ENCODE results near the gene GOLGA8K. TPM values are rescaled to one million over a fixed set of nuclear protein-coding genes. Genes with fewer than 3 reads are reported as not detected.
"Not testable (repeated sequence)": the region's sequence is repeated elsewhere in the genome, so short reads cannot be mapped to it uniquely, and the experiment has no call there.

GOLGA8K gene
- polyA plus RNA-seq, 3 donors: 3.2 TPM; not detected in 2

DNA sequence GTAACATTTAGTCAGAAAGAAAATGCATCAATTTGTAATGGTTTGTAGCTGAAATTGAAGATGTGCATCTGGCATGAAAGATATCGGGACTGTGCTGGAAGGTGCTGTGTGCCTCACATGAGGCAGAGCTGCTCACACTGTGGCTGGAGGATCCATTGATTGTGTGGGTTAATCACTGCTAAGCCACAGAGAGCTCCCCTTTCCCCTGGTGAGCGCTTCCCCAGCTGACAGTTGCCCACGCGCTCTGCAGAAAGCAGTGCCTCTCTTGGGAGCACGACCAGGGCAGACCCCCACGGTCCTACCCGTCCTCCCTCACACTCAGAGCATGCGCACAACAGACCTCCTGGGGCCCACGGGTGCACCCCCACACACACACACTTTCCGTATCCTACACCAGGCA, 37.1 kb downstream of the GOLGA8K start:
- H3K4me1 Mint-ChIP-seq; H3K27ac Mint-ChIP-seq; H3K79me2 ChIP-seq (ENCODE audit: insufficient read depth, low read length); H3K36me3 ChIP-seq (replicated peaks in 1 of 2; ENCODE audit: control insufficient read depth in 1 of 2, insufficient read depth in 2 of 2, low read length in 2 of 2); H3K4me1 ChIP-seq (ENCODE audit: control insufficient read depth in 1 of 2, insufficient read depth in 2 of 2, low read length in 2 of 2); H3K4me3 Mint-ChIP-seq; H4K20me1 ChIP-seq (ENCODE audit: insufficient read depth, low read length); H3K27me3 ChIP-seq (ENCODE audit: control insufficient read depth in 2 of 2, insufficient read depth in 2 of 2, low read length in 2 of 2); H3K9me3 Mint-ChIP-seq; intact Hi-C loops (cut with micrococcal nuclease); H3K9ac ChIP-seq (ENCODE audit: insufficient read depth, low read length, poor library complexity, severe bottlenecking); DNase-seq; H3K9me3 ChIP-seq (replicated peaks in 1 of 2; ENCODE audit: control insufficient read depth in 1 of 2, insufficient read depth in 1 of 2, low read length in 2 of 2); H3K27me3 Mint-ChIP-seq (ENCODE audit: low read depth in 3 of 3); H3K27ac ChIP-seq (ENCODE audit: low read depth in 1 of 2, low read length in 2 of 2); H3K36me3 Mint-ChIP-seq; H2AFZ ChIP-seq (ENCODE audit: insufficient read depth, low read depth, low read length, poor library complexity, severe bottlenecking); H3K4me3 ChIP-seq (replicated peaks in 1 of 3; ENCODE audit: low read depth in 2 of 3, low read length in 3 of 3); H3K4me2 ChIP-seq (replicated peaks; ENCODE audit: extremely low read depth, low read length, poor library complexity, severe bottlenecking): not testable (repeated sequence)
- no CpG with 5 or more reads among the region's 10 CpGs for WGBS (ENCODE audit: insufficient coverage)

DNA sequence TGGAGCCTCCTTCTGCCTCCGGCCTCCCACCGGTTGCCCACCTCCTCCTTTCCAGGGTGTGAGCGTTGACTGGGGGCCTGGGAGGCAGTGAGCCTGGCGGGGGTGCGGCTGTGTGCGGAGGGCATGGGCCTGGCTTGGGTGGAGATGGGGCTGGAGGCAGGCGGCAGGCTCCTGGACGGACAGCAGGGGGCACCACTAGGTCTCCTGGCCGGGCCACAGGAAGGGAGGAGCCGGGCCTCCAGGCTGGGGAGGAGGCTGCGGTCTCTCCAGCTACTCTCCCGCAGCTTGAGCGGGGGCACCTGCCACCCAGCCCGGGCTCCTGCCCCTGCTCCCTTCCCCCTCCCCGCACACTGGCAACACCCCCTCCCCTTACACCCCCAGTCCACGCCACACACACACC, 38.1 kb downstream of the GOLGA8K start:
- WGBS (ENCODE audit: insufficient coverage): no CpG with 5 or more reads among the region's 16 CpGs
- H3K4me3 ChIP-seq (replicated peaks in 1 of 3; ENCODE audit: low read depth in 2 of 3, low read length in 3 of 3); H3K27ac ChIP-seq (ENCODE audit: low read depth in 1 of 2, low read length in 2 of 2); H3K79me2 ChIP-seq (ENCODE audit: insufficient read depth, low read length); H3K4me1 ChIP-seq (ENCODE audit: control insufficient read depth in 1 of 2, insufficient read depth in 2 of 2, low read length in 2 of 2); H4K20me1 ChIP-seq (ENCODE audit: insufficient read depth, low read length); H3K9ac ChIP-seq (ENCODE audit: insufficient read depth, low read length, poor library complexity, severe bottlenecking); H3K4me2 ChIP-seq (replicated peaks; ENCODE audit: extremely low read depth, low read length, poor library complexity, severe bottlenecking); DNase-seq; H3K36me3 Mint-ChIP-seq; H3K9me3 Mint-ChIP-seq; H3K27me3 Mint-ChIP-seq (ENCODE audit: low read depth in 3 of 3); H3K4me3 Mint-ChIP-seq; H2AFZ ChIP-seq (ENCODE audit: insufficient read depth, low read depth, low read length, poor library complexity, severe bottlenecking); intact Hi-C loops (cut with micrococcal nuclease); H3K4me1 Mint-ChIP-seq; H3K9me3 ChIP-seq (replicated peaks in 1 of 2; ENCODE audit: control insufficient read depth in 1 of 2, insufficient read depth in 1 of 2, low read length in 2 of 2); H3K27ac Mint-ChIP-seq; H3K27me3 ChIP-seq (ENCODE audit: control insufficient read depth in 2 of 2, insufficient read depth in 2 of 2, low read length in 2 of 2); H3K36me3 ChIP-seq (replicated peaks in 1 of 2; ENCODE audit: control insufficient read depth in 1 of 2, insufficient read depth in 2 of 2, low read length in 2 of 2): not testable (repeated sequence)

DNA sequence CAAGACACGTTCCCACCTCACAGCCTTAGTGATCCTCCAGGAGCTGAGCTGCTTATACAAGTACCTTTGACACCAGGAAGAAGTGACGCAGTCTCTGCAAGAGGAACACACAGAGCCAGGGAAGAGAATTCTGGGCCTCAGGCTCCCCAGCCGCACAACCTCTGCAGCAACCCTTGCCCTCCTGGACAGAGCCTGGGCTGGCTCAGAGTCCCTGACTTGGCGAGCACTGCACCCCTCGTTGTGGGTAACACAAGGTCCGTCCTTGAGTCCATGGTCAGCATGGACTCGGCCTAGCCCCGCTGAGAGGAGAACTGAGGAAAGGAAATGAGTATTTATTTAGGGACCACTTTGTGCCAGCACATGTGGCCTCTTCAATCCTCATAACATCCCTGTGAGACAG, 39.6 kb downstream of the GOLGA8K start:
- H3K9me3 Mint-ChIP-seq; H3K36me3 ChIP-seq (replicated peaks in 1 of 2; ENCODE audit: control insufficient read depth in 1 of 2, insufficient read depth in 2 of 2, low read length in 2 of 2); H3K4me3 Mint-ChIP-seq; H3K9ac ChIP-seq (ENCODE audit: insufficient read depth, low read length, poor library complexity, severe bottlenecking); H2AFZ ChIP-seq (ENCODE audit: insufficient read depth, low read depth, low read length, poor library complexity, severe bottlenecking); H3K4me2 ChIP-seq (replicated peaks; ENCODE audit: extremely low read depth, low read length, poor library complexity, severe bottlenecking); H3K9me3 ChIP-seq (replicated peaks in 1 of 2; ENCODE audit: control insufficient read depth in 1 of 2, insufficient read depth in 1 of 2, low read length in 2 of 2); H3K79me2 ChIP-seq (ENCODE audit: insufficient read depth, low read length); H3K36me3 Mint-ChIP-seq; H3K27me3 Mint-ChIP-seq (ENCODE audit: low read depth in 3 of 3); H3K27me3 ChIP-seq (ENCODE audit: control insufficient read depth in 2 of 2, insufficient read depth in 2 of 2, low read length in 2 of 2); H3K4me3 ChIP-seq (replicated peaks in 1 of 3; ENCODE audit: low read depth in 2 of 3, low read length in 3 of 3); H3K4me1 ChIP-seq (ENCODE audit: control insufficient read depth in 1 of 2, insufficient read depth in 2 of 2, low read length in 2 of 2); DNase-seq; H3K27ac ChIP-seq (ENCODE audit: low read depth in 1 of 2, low read length in 2 of 2); H4K20me1 ChIP-seq (ENCODE audit: insufficient read depth, low read length); H3K4me1 Mint-ChIP-seq; H3K27ac Mint-ChIP-seq; intact Hi-C loops (cut with micrococcal nuclease): not testable (repeated sequence)
- WGBS (ENCODE audit: insufficient coverage): no CpG with 5 or more reads among the region's 8 CpGs

- no CpG with 5 or more reads among the region's 4 CpGs for WGBS (ENCODE audit: insufficient coverage)
- not testable (repeated sequence) for H3K27ac Mint-ChIP-seq; H3K79me2 ChIP-seq (ENCODE audit: insufficient read depth, low read length)
Measured at GRCh38 chr15:32361662-32362061, 41.4 kb downstream of the GOLGA8K start.

More at GRCh38 chr15:32361662-32362061, 41.4 kb downstream of the GOLGA8K start:
- H2AFZ ChIP-seq (ENCODE audit: insufficient read depth, low read depth, low read length, poor library complexity, severe bottlenecking); H3K9ac ChIP-seq (ENCODE audit: insufficient read depth, low read length, poor library complexity, severe bottlenecking); H3K4me3 Mint-ChIP-seq; H3K9me3 Mint-ChIP-seq; H3K4me2 ChIP-seq (replicated peaks; ENCODE audit: extremely low read depth, low read length, poor library complexity, severe bottlenecking); intact Hi-C loops (cut with micrococcal nuclease); H3K27me3 ChIP-seq (ENCODE audit: control insufficient read depth in 2 of 2, insufficient read depth in 2 of 2, low read length in 2 of 2); H3K36me3 Mint-ChIP-seq; DNase-seq; H3K36me3 ChIP-seq (replicated peaks in 1 of 2; ENCODE audit: control insufficient read depth in 1 of 2, insufficient read depth in 2 of 2, low read length in 2 of 2); H3K27me3 Mint-ChIP-seq (ENCODE audit: low read depth in 3 of 3); H3K9me3 ChIP-seq (replicated peaks in 1 of 2; ENCODE audit: control insufficient read depth in 1 of 2, insufficient read depth in 1 of 2, low read length in 2 of 2); H3K4me1 Mint-ChIP-seq; H4K20me1 ChIP-seq (ENCODE audit: insufficient read depth, low read length); H3K4me3 ChIP-seq (replicated peaks in 1 of 3; ENCODE audit: low read depth in 2 of 3, low read length in 3 of 3); H3K4me1 ChIP-seq (ENCODE audit: control insufficient read depth in 1 of 2, insufficient read depth in 2 of 2, low read length in 2 of 2); H3K27ac ChIP-seq (ENCODE audit: low read depth in 1 of 2, low read length in 2 of 2): not testable (repeated sequence)

Data from CD14-positive monocyte (primary cell).